Pancreas (tissue), 10 donors: ENCODE results near the gene MNAT1. TPM values are rescaled to one million over a fixed set of nuclear protein-coding genes. Genes with fewer than 3 reads are reported as not detected.
A peak's percentile ranks its signal among the peaks of the same experiment; 100 is the strongest.

ENCODE experiments used
- ATAC-seq, 4 donors: fragments of 200-7000 bp; cut with Tn5 transposase; one replicate each; pipeline versions ENCODE4 v1.8.0 to v1.9.1; 2020; ENCODE audit warnings: mild to moderate bottlenecking in 4 of 4, moderate library complexity in 4 of 4
- DNase-seq, 6 donors: peaks; one replicate each; pipeline ENCODE4 v3.0.0-alpha.2; 2020
- FAIRE-seq: peaks from 2 replicates; lab custom pipeline; 2012; peaks lifted over from hg19 to GRCh38; lab: Jason Lieb, UNC
- H3K27ac ChIP-seq, 4 donors: fragments of 200-600 bp; sonication (generic); 1 replicate in 3 of 4; 2 replicates in 1 of 4; pipeline versions ENCODE4 v1.5.0 to v1.8.0; 2020
- H3K27me3 ChIP-seq, 4 donors: fragments of 200-600 bp; one replicate each; pipeline ENCODE4 v1.8.0; 2021
- H3K36me3 ChIP-seq, 3 donors: fragments of 200-600 bp; sonication (generic) in 1 of 3; one replicate each; pipeline versions ENCODE4 v1.5.0 to v1.8.0; 2020 to 2021
- H3K4me1 ChIP-seq, 3 donors: fragments of 200-600 bp; one replicate each; pipeline ENCODE4 v1.8.0; 2021
- H3K4me3 ChIP-seq, 4 donors: fragments of 200-600 bp; sonication (generic) in 2 of 4; one replicate each; pipeline versions ENCODE4 v1.5.0 to v1.8.0; 2020 to 2021
- H3K9me3 ChIP-seq, 4 donors: fragments of 200-600 bp; one replicate each; pipeline ENCODE4 v1.8.0; 2021
- WGBS, 2 donors: extraction: QIAGEN DNeasy Blood & Tissue Kit; methylation state at CpG; one replicate each; pipeline ENCODE4 v1.1.7; 2013; 5-methylcytosine and 5-hydroxymethylcytosine counted together
- intact Hi-C, 3 donors: fragments of 100-400 bp; cut with DNase I; formaldehyde crosslinking; loops; one replicate each; pipeline versions ENCODE4 v1.11.1 to v1.14.2; 2022
- polyA plus RNA-seq, 2 donors: library from polyadenylated mRNA; stranded (reverse); fragments of 200-250 nt; gene quantifications; one replicate each; pipeline ENCODE4 v1.2.3, GENCODE V29; 2013
- total RNA-seq, 6 donors: library from RNA; stranded (reverse); fragmentation: NEBNext Ultra II Directional in 4 of 6; extraction: Animal tissue kit (Norgen Biotek cat#: 25700) in 4 of 6; gene quantifications; one replicate each; pipeline versions ENCODE4 v1.2.1 to v1.2.4, GENCODE V29; 2021 to 2023
- TF ChIP-seq, protein P1 (sequence below), 4 donors: fragments of 200-600 bp; sonication (generic) in 3 of 4; IDR thresholded peaks; one replicate each; pipeline versions ENCODE4 v1.5.0 to v1.8.0; 2021; ENCODE audit warnings: antibody characterized with exemption in 4 of 4
- donor health status: healthy with polysubstance abuse.
- donor health status: DM: no; HTN: no; CAD: no; lungs with moderate emphysema.
- donor health status: DM: no; HTN: no; CAD: no.
- donor health status: control.
- donor health status: control.
- donor health status: Bipolar disorder and iron deficiency.
- donor health status: DM: yes; HTN: yes; CAD: no.
- donor health status: DM: no; HTN: no; CAD: no.
- donor health status: DM: no; HTN: no; CAD: no.
- donor health status: DM: yes; HTN: yes; CAD: no.

The MNAT1 gene
- total and polyA plus RNA-seq, 8 donors = 6.9 to 15.6 (median 12.2) TPM

- no peak overlapping the region for H3K4me3 ChIP-seq
- TF ChIP-seq, protein P1, sequence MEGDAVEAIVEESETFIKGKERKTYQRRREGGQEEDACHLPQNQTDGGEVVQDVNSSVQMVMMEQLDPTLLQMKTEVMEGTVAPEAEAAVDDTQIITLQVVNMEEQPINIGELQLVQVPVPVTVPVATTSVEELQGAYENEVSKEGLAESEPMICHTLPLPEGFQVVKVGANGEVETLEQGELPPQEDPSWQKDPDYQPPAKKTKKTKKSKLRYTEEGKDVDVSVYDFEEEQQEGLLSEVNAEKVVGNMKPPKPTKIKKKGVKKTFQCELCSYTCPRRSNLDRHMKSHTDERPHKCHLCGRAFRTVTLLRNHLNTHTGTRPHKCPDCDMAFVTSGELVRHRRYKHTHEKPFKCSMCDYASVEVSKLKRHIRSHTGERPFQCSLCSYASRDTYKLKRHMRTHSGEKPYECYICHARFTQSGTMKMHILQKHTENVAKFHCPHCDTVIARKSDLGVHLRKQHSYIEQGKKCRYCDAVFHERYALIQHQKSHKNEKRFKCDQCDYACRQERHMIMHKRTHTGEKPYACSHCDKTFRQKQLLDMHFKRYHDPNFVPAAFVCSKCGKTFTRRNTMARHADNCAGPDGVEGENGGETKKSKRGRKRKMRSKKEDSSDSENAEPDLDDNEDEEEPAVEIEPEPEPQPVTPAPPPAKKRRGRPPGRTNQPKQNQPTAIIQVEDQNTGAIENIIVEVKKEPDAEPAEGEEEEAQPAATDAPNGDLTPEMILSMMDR (IDR thresholded peaks at IDR 0.05) = no peak
- DNase-seq (no peak), FAIRE-seq (no peak), ATAC-seq (no peak)
- 79 to 96% methylated on average over 1 of the region's 1 CpG for WGBS, 2 donors
- H3K9me3 ChIP-seq = no peaks in the 10 kb centered on the region
- no peak overlapping the region for H3K27ac ChIP-seq
- intact Hi-C loops = no loop called here
- no peaks in the 10 kb centered on the region for H3K4me1 ChIP-seq
- no peaks in the 10 kb centered on the region for H3K27me3 ChIP-seq
- H3K36me3 ChIP-seq = no peaks in the 10 kb centered on the region
Measured at GRCh38 chr14:60720391-60720790, 14.2 kb upstream of the MNAT1 start.

GRCh38 chr14:60720962-60721325 is 13.6 kb upstream of the MNAT1 start:
- DNase-seq (no peak), ATAC-seq (no peak), FAIRE-seq (no peak)
- Histone ChIP-seq H3K27me3 (no peaks in the 10 kb centered on the region), H3K9me3 (no peaks in the 10 kb centered on the region), H3K27ac (no peak overlapping the region), H3K36me3 (no peaks in the 10 kb centered on the region), H3K4me1 (no peaks in the 10 kb centered on the region), H3K4me3 (peak overlapping the region in 2 of 4 donors; percentile 76 to 82)
- intact Hi-C loops = no loop called here
- TF ChIP-seq, protein P1 (IDR thresholded peaks at IDR 0.05) = no peak
- 43 to 64% methylated on average over 4 of the region's 4 CpGs for WGBS, 2 donors

DNA sequence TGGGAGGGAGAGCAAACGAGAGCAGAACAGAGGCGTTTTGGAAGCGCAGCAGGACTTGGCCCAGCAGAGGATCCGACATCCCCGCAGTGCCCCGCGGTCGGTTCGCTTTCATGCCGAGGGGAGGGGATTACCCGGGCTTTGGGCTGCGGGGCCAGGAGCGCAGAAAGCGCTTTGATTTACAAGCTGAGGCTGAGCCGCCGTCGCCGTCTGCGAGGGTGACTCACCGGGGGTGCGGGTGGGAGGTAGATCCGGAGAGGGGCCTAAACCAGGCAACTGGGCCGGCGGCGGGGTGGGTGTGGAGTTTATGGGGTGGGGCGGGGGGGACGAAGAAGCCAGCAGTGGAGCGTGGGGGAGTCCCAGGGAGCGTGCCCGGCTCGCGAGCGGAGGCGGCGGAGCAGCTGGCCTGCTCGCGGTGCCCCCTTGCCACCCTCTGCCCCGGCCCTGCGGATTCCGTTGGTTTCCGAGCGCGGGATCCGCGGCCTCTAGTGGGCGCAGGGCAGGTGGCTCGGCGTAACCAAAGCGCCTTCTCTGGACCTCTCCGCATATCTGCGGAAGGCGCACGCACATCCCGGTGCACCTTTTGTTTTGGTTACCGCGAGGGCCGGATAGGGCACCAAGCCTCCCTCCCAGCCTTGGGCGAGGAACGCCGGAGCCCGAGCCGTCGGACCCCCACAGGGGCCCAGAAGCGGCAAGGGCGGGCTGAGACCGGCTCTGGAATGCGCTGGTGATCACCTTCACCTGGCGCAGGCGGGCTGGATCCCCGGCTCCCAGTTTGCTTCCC is 13.0 kb upstream of the MNAT1 start:
- Histone ChIP-seq H3K27ac (peak overlapping the region in 1 of 4 donors; percentile 79), H3K27me3 (no peaks in the 10 kb centered on the region), H3K36me3 (no peaks in the 10 kb centered on the region), H3K4me1 (no peaks in the 10 kb centered on the region), H3K9me3 (no peaks in the 10 kb centered on the region), H3K4me3 (peak overlapping the region; percentile 53 to 82 (median 71))
- WGBS, 2 donors = 5 to 11% methylated on average over 50 to 70 of the region's 70 CpGs
- TF ChIP-seq, protein P1 (IDR thresholded peaks at IDR 0.05) = peak; percentile 8 to 17 (median 12)
- intact Hi-C loops = no loop called here
- DNase-seq = peak; percentile 37 to 83 (median 52)
- peak; percentile 56 to 73 (median 67) for ATAC-seq
- FAIRE-seq = no peak

DNA sequence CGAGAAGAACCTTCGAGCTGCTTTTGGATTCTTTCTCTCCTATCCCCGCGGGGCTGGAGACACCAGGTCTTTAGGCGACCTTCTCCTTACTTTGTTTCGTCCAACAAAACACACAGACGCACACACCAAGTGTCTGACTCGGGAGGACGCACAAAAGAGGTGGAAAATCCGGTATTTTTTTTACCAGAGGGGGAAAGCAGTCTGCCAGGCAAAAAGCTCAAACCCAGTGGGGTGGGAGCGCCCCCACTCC is 12.5 kb upstream of the MNAT1 start:
- WGBS, 2 donors = 0 to 1% methylated on average over 11 of the region's 11 CpGs
- intact Hi-C loops = no loop called here
- DNase-seq (peak in 1 of 6 donors; percentile 33), ATAC-seq (no peak), FAIRE-seq (no peak)
- Histone ChIP-seq H3K36me3 (no peaks in the 10 kb centered on the region), H3K4me1 (no peaks in the 10 kb centered on the region), H3K4me3 (peak overlapping the region; percentile 53 to 82 (median 71)), H3K27me3 (no peaks in the 10 kb centered on the region), H3K27ac (peak overlapping the region in 1 of 4 donors; percentile 79), H3K9me3 (no peaks in the 10 kb centered on the region)
- TF ChIP-seq, protein P1 (IDR thresholded peaks at IDR 0.05) = no peak
